Measurements from ENCODE around the gene DENND2D. TPM values are rescaled to one million over a fixed set of nuclear protein-coding genes. Genes with fewer than 3 reads are reported as not detected.
A peak's percentile ranks its signal among the peaks of the same experiment; 100 is the strongest.

The DENND2D gene
- total and polyA plus RNA-seq, 2 donors (not counting 1 experiment from before 2014, with no cell fraction given) = 48.0 to 111 TPM

DNA sequence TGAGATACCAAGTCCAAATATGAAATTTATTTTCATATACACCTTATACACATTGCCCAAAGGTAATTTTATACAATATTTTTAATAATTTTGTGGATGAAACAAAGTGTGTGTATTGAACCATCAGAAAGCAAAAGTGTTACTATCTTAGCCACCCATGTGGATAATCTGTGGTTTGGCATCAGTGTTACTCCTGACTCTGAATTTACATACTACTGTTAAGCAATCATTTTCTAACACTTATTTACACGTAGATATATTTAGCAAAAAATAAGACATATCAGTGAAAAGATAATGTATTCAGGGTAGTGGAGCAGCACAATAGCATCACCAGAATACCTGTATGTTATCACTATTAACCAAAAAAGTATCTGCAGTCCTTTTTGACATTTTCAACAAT is 23.8 kb downstream of the DENND2D start:
- intact Hi-C loops (cut with micrococcal nuclease) = no loop called here
- H3K4me1 Mint-ChIP-seq = peaks cover 51% of the 10 kb centered on the region
- no peak for ATAC-seq (ENCODE audit: low read depth)

DNA sequence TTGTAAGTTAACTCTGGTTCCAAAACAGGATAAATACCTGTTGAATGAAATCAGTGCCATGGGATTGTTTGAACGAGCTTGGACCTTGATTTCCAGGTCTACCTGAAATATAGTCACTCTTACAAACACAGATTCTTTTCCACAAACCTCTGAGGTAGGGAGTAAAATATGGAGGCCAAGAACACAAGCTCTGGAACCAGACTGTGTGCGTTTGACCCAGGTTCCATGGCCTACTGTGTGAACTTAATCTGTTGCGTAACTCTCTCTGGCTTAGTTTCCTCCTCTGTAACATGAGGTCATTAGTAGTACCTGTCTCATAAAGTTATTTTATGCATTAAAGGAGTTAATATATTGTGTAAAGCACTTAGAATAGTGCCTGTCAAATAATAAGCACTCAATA is 25.1 kb downstream of the DENND2D start:
- ChIA-PET CTCF (interaction anchor here (0.6 kb wide), 1 partner anchor 32 kb away, joined by 3 read pairs; no protein-coding TSS in a partner anchor), POLR2A (no interaction called here)
- no peak for ATAC-seq (ENCODE audit: low read depth)
- H3K27me3 ChIP-seq (replicated peaks in 1 of 4; ENCODE audit: control extremely low read depth in 1 of 4, control insufficient read depth in 3 of 4, insufficient read depth in 4 of 4, low read length in 3 of 4) = no peaks in the 10 kb centered on the region
- no peak overlapping the region for H3K4me3 ChIP-seq (ENCODE audit: control extremely low read depth in 1 of 5, extremely low read depth in 1 of 5, insufficient read depth in 1 of 5, low read depth in 2 of 5, low read length in 4 of 5)
- TF ChIP-seq, protein P1, sequence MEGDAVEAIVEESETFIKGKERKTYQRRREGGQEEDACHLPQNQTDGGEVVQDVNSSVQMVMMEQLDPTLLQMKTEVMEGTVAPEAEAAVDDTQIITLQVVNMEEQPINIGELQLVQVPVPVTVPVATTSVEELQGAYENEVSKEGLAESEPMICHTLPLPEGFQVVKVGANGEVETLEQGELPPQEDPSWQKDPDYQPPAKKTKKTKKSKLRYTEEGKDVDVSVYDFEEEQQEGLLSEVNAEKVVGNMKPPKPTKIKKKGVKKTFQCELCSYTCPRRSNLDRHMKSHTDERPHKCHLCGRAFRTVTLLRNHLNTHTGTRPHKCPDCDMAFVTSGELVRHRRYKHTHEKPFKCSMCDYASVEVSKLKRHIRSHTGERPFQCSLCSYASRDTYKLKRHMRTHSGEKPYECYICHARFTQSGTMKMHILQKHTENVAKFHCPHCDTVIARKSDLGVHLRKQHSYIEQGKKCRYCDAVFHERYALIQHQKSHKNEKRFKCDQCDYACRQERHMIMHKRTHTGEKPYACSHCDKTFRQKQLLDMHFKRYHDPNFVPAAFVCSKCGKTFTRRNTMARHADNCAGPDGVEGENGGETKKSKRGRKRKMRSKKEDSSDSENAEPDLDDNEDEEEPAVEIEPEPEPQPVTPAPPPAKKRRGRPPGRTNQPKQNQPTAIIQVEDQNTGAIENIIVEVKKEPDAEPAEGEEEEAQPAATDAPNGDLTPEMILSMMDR (IDR thresholded peaks at IDR 0.05) = no peak
- no peak for TF ChIP-seq EZH2 (IDR thresholded peaks at IDR 0.05; ENCODE audit: borderline replicate concordance, insufficient read depth, low read depth, low read length, poor library complexity, severe bottlenecking)
- no peak overlapping the region for H2AFZ ChIP-seq (ENCODE audit: insufficient read depth, low read depth, low read length, poor library complexity, severe bottlenecking)
- Mint-ChIP-seq H3K27ac (no peak overlapping the region), H3K4me1 (peaks cover 48% of the 10 kb centered on the region), H3K4me3 (no peak overlapping the region), H3K27me3 (no peaks in the 10 kb centered on the region), H3K9me3 (ENCODE audit: insufficient read depth) (no peaks in the 10 kb centered on the region)
- H3K9me3 ChIP-seq (ENCODE audit: control extremely low read depth in 1 of 3, control insufficient read depth in 2 of 3, insufficient read depth in 1 of 3, low read length in 2 of 3) = no peaks in the 10 kb centered on the region
- peak overlapping the region in 1 of 2 donors; percentile 43 for H3K27ac ChIP-seq (ENCODE audit: low read length in 2 of 2)
- H3K36me3 ChIP-seq (replicated peaks in 1 of 2; ENCODE audit: control extremely low read depth in 1 of 2, control insufficient read depth in 1 of 2, extremely low read depth in 1 of 2, insufficient read depth in 2 of 2, low read length in 1 of 2) = peaks cover 3 to 67% of the 10 kb centered on the region in 2 experiments
- H4K20me1 ChIP-seq (ENCODE audit: control insufficient read depth, insufficient read depth, low read length, poor library complexity, severe bottlenecking) = no peaks in the 10 kb centered on the region
- peaks cover 51% of the 10 kb centered on the region for H3K79me2 ChIP-seq (ENCODE audit: control insufficient read depth, insufficient read depth, low read length)
- DNase-seq = no peak
- intact Hi-C loops (cut with micrococcal nuclease) = no loop called here
- no peak overlapping the region for H3K9ac ChIP-seq (ENCODE audit: low read length)
- no peak overlapping the region for H3K4me2 ChIP-seq (replicated peaks; ENCODE audit: low read depth, low read length, poor library complexity, severe bottlenecking)
- WGBS (ENCODE audit: insufficient coverage) = no CpG with 5 or more reads among the region's 3 CpGs
- H3K4me1 ChIP-seq (ENCODE audit: control insufficient read depth in 2 of 2, insufficient read depth in 2 of 2, low read length in 2 of 2) = peaks cover 9 to 28% of the 10 kb centered on the region in 2 donors

More for the DNA sequence above, 23.8 kb downstream of the DENND2D start:
- Histone ChIP-seq H3K4me2 (replicated peaks; ENCODE audit: low read depth, low read length, poor library complexity, severe bottlenecking) (peak overlapping the region; percentile 17), H3K27ac (ENCODE audit: low read length in 2 of 2) (peak overlapping the region in 1 of 2 donors; percentile 43), H2AFZ (ENCODE audit: insufficient read depth, low read depth, low read length, poor library complexity, severe bottlenecking) (no peak overlapping the region), H3K4me3 (ENCODE audit: control extremely low read depth in 1 of 5, extremely low read depth in 1 of 5, insufficient read depth in 1 of 5, low read depth in 2 of 5, low read length in 4 of 5) (no peak overlapping the region), H3K9ac (ENCODE audit: low read length) (no peak overlapping the region), H3K4me1 (ENCODE audit: control insufficient read depth in 2 of 2, insufficient read depth in 2 of 2, low read length in 2 of 2) (peaks cover 9 to 28% of the 10 kb centered on the region in 2 donors), H3K79me2 (ENCODE audit: control insufficient read depth, insufficient read depth, low read length) (peaks cover 49% of the 10 kb centered on the region), H3K9me3 (ENCODE audit: control extremely low read depth in 1 of 3, control insufficient read depth in 2 of 3, insufficient read depth in 1 of 3, low read length in 2 of 3) (no peaks in the 10 kb centered on the region), H3K36me3 (replicated peaks in 1 of 2; ENCODE audit: control extremely low read depth in 1 of 2, control insufficient read depth in 1 of 2, extremely low read depth in 1 of 2, insufficient read depth in 2 of 2, low read length in 1 of 2) (peaks cover 0 to 61% of the 10 kb centered on the region in 2 experiments), H3K27me3 (replicated peaks in 1 of 4; ENCODE audit: control extremely low read depth in 1 of 4, control insufficient read depth in 3 of 4, insufficient read depth in 4 of 4, low read length in 3 of 4) (no peaks in the 10 kb centered on the region), H4K20me1 (ENCODE audit: control insufficient read depth, insufficient read depth, low read length, poor library complexity, severe bottlenecking) (no peaks in the 10 kb centered on the region)
- Mint-ChIP-seq H3K27ac (peak overlapping the region; percentile 32), H3K27me3 (no peaks in the 10 kb centered on the region), H3K4me3 (peak overlapping the region; percentile 13), H3K9me3 (ENCODE audit: insufficient read depth) (no peaks in the 10 kb centered on the region)
- CTCF ChIA-PET = no interaction called here
- WGBS (ENCODE audit: insufficient coverage) = no CpG with 5 or more reads among the region's 1 CpG
- POLR2A ChIA-PET = no interaction called here
- DNase-seq = peak; percentile 34
- TF ChIP-seq EZH2 (IDR thresholded peaks at IDR 0.05; ENCODE audit: borderline replicate concordance, insufficient read depth, low read depth, low read length, poor library complexity, severe bottlenecking) = no peak
- TF ChIP-seq, protein P1 (IDR thresholded peaks at IDR 0.05) = no peak

Measured in B cell (primary cell).